Measurements from ENCODE around the gene STK39. TPM values are rescaled to one million over a fixed set of nuclear protein-coding genes. Genes with fewer than 3 reads are reported as not detected.

STK39 gene
- total RNA-seq, 2 experiments from 2014 or later: 17.7 to 41.1 TPM

DNA sequence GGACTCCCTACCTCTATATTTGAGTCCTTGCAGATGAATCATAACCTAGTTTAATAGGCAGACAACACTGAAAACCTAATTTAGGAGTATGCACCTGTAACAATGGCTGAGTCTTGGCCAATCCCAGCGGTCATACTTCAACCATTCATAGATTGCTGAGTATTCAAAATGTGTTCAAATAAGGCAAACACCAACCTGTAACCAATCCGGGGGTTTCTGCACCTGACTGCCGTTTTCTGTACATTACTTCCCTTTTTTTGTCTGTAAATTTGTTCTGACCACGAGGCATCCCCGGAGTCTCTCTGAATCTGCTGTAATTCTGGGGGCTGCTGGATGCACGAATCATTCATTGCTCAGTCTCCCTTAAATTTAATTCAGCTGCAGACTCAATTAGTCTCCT lies 338.6 kb downstream of the STK39 start:
- Histone ChIP-seq H4K20me1 (ENCODE audit: insufficient read depth, low read length) (no peaks in the 10 kb centered on the region), H3K36me3 (ENCODE audit: insufficient read depth, low read length) (no peaks in the 10 kb centered on the region), H3K9me2 (ENCODE audit: insufficient read depth, low read length) (no peaks in the 10 kb centered on the region), H3K79me2 (ENCODE audit: insufficient read depth, low read depth, low read length) (no peaks in the 10 kb centered on the region), H3K4me2 (ENCODE audit: low read length) (peak overlapping the region; percentile 20; the same call in 1 of the 2 replicates), H3K4me3 (ENCODE audit: low read depth, low read length, poor library complexity, severe bottlenecking) (no peak overlapping the region), H3K4me1 (ENCODE audit: insufficient read depth, low read length, poor library complexity, severe bottlenecking) (peaks cover 12% of the 10 kb centered on the region), H3K27ac (ENCODE audit: low read depth, low read length, poor library complexity, severe bottlenecking) (no peak overlapping the region), H2AFZ (ENCODE audit: low read length) (peak overlapping the region; percentile 78; the same call in 1 of the 2 replicates), H3K9me3 (ENCODE audit: low read length) (no peaks in the 10 kb centered on the region)
- ChIA-PET POLR2A (no interaction called here), CTCF (ENCODE audit: unreplicated experiment) (no interaction called here)
- no TSS peak for BruUV-seq (replicated peaks)
- intact Hi-C loops (cut with micrococcal nuclease; ENCODE audit: unreplicated experiment): no loop called here
- peak; percentile 54 for DNase-seq (ENCODE audit: low spot score)
- TF ChIP-seq, protein P1, sequence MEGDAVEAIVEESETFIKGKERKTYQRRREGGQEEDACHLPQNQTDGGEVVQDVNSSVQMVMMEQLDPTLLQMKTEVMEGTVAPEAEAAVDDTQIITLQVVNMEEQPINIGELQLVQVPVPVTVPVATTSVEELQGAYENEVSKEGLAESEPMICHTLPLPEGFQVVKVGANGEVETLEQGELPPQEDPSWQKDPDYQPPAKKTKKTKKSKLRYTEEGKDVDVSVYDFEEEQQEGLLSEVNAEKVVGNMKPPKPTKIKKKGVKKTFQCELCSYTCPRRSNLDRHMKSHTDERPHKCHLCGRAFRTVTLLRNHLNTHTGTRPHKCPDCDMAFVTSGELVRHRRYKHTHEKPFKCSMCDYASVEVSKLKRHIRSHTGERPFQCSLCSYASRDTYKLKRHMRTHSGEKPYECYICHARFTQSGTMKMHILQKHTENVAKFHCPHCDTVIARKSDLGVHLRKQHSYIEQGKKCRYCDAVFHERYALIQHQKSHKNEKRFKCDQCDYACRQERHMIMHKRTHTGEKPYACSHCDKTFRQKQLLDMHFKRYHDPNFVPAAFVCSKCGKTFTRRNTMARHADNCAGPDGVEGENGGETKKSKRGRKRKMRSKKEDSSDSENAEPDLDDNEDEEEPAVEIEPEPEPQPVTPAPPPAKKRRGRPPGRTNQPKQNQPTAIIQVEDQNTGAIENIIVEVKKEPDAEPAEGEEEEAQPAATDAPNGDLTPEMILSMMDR (conservative IDR thresholded peaks at IDR 0.05; ENCODE audit: low read length): no peak
- no peak for TF ChIP-seq EZH2phosphoT487 (IDR thresholded peaks at IDR 0.05; ENCODE audit: borderline replicate concordance, low read depth, low read length)

DNA sequence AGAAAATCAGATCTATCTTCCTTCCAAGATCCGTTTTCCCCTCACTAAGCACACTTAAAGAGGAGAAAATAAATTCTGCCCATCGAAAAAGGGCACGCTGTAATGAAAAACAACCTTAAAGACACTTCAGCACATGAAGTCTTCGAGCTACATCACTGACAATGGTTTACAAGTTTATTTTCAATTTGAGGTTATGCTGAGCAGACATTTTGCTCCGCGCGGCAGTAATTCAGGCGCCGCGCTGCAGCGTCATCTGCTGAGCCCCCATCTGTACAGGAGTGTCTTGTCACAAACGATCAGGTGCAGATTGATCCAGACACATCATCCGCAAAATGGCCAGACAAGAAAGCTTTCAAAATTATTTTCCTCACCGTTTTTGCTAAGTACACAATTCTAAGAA lies 341.7 kb downstream of the STK39 start:
- peaks cover 12% of the 10 kb centered on the region for H3K4me1 ChIP-seq (ENCODE audit: insufficient read depth, low read length, poor library complexity, severe bottlenecking)
- H3K36me3 ChIP-seq (ENCODE audit: insufficient read depth, low read length): no peaks in the 10 kb centered on the region
- H3K4me2 ChIP-seq (ENCODE audit: low read length): no peak overlapping the region
- DNase-seq (ENCODE audit: low spot score): no peak
- BruUV-seq (replicated peaks): no TSS peak
- no peaks in the 10 kb centered on the region for H3K79me2 ChIP-seq (ENCODE audit: insufficient read depth, low read depth, low read length)
- H4K20me1 ChIP-seq (ENCODE audit: insufficient read depth, low read length): no peaks in the 10 kb centered on the region
- no peak overlapping the region for H3K4me3 ChIP-seq (ENCODE audit: low read depth, low read length, poor library complexity, severe bottlenecking)
- H3K27ac ChIP-seq (ENCODE audit: low read depth, low read length, poor library complexity, severe bottlenecking): no peak overlapping the region
- intact Hi-C loops (cut with micrococcal nuclease; ENCODE audit: unreplicated experiment): no loop called here
- H3K9me3 ChIP-seq (ENCODE audit: low read length): no peaks in the 10 kb centered on the region
- TF ChIP-seq EZH2phosphoT487 (IDR thresholded peaks at IDR 0.05; ENCODE audit: borderline replicate concordance, low read depth, low read length): no peak
- TF ChIP-seq, protein P1 (conservative IDR thresholded peaks at IDR 0.05; ENCODE audit: low read length): no peak
- ChIA-PET CTCF (ENCODE audit: unreplicated experiment) (no interaction called here), POLR2A (interaction anchor here (1.5 kb wide), 1 partner anchor 16 kb away, joined by 4 read pairs; no protein-coding TSS in a partner anchor)
- no peak overlapping the region for H2AFZ ChIP-seq (ENCODE audit: low read length)
- H3K9me2 ChIP-seq (ENCODE audit: insufficient read depth, low read length): no peaks in the 10 kb centered on the region

Small RNA genes lying within 50 kb of the gene (small RNA-seq; reads per million reads assigned to genes)
- gene AC067940.1: 0.78 reads per million, percentile 34 among the genes with 10 or more reads in this experiment

Other genes starting within 250 kb of the STK39 start
- not detected in 2 replicates for gene CERS6, start 208.7 kb upstream of the STK39 start, total RNA-seq (2014; rRNA removed; shearing (Covaris generic))
- 0.04 TPM in 1 of 2 replicates, not detected in the other for gene CERS6, start 208.7 kb upstream of the STK39 start, total RNA-seq (2022)